Measurements from ENCODE around the gene STK32A.

Gene STK32A

GRCh38 chr5:147396070-147396823, 161.4 kb downstream of the STK32A start:
- DNase-seq = no peak

- DNase-seq = no peak
These were observed 162.8 kb downstream of the STK32A start for GRCh38 chr5:147397616-147398015.

- DNase-seq = no peak
These were observed 164.0 kb downstream of the STK32A start for GRCh38 chr5:147398860-147399259.

- DNase-seq = no peak
These were observed 165.4 kb downstream of the STK32A start for GRCh38 chr5:147400126-147400809.

GRCh38 chr5:147400881-147401280, 166.1 kb downstream of the STK32A start:
- DNase-seq = no peak

- DNase-seq = no peak
These were observed 169.1 kb downstream of the STK32A start for GRCh38 chr5:147403651-147404640.

GRCh38 chr5:147404706-147405105, 169.9 kb downstream of the STK32A start:
- no peak for DNase-seq

- DNase-seq = no peak
These were observed 171.8 kb downstream of the STK32A start for GRCh38 chr5:147406636-147407035.

- no peak for DNase-seq
These were observed 172.4 kb downstream of the STK32A start for GRCh38 chr5:147407094-147407681.

- no peak for DNase-seq
These were observed 174.2 kb downstream of the STK32A start for GRCh38 chr5:147408980-147409379.

- no peak for DNase-seq
These were observed 175.9 kb downstream of the STK32A start for GRCh38 chr5:147410496-147411358.

GRCh38 chr5:147411359-147412319, 176.8 kb downstream of the STK32A start:
- DNase-seq = no peak

GRCh38 chr5:147412561-147412960, 177.7 kb downstream of the STK32A start:
- DNase-seq = no peak

- DNase-seq = no peak
These were observed 178.4 kb downstream of the STK32A start for GRCh38 chr5:147413266-147413665.

- no peak for DNase-seq
These were observed 180.8 kb downstream of the STK32A start for GRCh38 chr5:147415651-147416050.

GRCh38 chr5:147417135-147417813, 182.4 kb downstream of the STK32A start:
- no peak for DNase-seq

GRCh38 chr5:147418613-147419012, 183.8 kb downstream of the STK32A start:
- no peak for DNase-seq

- DNase-seq = no peak
These were observed 192.0 kb downstream of the STK32A start for GRCh38 chr5:147426640-147427327.

Data from central memory CD4-positive, alpha-beta T cell (primary cell).